HG02840 (cell line): ENCODE results near the gene SPO11.

Experiments
- ATAC-seq: cut with Tn5 transposase; IDR thresholded peaks from one replicate; pipeline ENCODE4 v1.9.1; 2021; ENCODE audit warnings: mild to moderate bottlenecking, moderate library complexity, moderate number of reproducible peaks; ENCODE audit not compliant: unreplicated experiment, low FRiP score

SPO11 gene

GRCh38 chr20:57309544-57310115 lies 20.0 kb upstream of the SPO11 start:
- no peak for ATAC-seq

DNA sequence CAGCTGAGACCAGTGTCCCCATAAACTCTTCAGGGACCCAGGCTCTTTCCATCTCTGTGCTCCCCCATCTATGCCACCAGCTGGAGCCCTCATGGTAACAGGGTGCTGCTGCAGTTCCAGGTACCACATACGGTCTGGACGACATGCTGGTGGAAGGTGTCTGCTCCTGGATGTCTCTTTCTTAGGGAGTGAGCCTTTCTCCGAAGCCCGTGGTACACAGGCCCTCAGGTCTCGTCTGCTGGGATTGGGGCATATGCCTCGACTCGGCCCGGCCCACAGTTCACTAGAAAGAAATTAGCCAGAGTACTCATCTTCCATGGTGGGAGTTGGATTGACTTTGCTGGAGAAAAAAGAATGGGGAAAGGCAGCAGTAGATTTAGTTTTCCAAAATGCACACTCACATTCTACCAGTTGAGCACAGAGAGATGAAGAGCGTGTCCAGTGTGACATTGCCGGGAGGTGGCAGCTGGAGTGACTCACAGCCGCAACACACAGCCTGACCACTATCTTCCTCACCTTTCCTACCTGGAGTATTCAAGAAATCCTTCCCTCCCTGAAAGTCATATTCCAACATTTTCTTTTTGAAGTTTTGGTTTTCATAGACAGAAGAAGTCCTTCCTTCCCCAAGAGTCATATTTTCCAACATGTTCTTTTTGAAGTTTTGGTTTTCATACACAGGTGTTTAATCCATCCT lies 18.6 kb upstream of the SPO11 start:
- no peak for ATAC-seq

GRCh38 chr20:57312138-57312537 lies 17.5 kb upstream of the SPO11 start:
- ATAC-seq = no peak

- no peak for ATAC-seq
These were observed 16.4 kb upstream of the SPO11 start for GRCh38 chr20:57313230-57313629.

GRCh38 chr20:57313951-57314350 lies 15.7 kb upstream of the SPO11 start:
- ATAC-seq = no peak

GRCh38 chr20:57315083-57315975 lies 14.3 kb upstream of the SPO11 start:
- no peak for ATAC-seq

- no peak for ATAC-seq
These were observed 13.6 kb upstream of the SPO11 start for GRCh38 chr20:57315976-57316480.

DNA sequence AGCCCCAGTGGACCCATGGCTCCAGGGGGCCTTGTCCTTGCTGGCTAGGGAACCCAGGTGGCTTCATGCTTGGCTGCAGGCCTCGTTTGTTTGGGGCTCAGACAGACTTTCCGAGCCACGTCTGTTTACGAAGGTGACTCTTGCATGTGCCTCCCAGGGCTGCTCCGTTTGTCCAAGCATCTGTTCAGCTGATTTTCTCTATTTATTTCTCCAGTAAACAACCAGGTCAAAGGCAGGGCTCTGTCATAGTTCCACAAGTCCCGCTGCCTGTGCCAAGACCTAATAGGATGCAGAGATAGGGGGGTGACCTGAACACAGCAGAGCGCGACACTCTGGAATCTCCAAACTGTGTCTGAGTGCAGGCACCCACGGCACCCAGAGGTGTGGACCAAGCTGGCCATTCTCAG lies 12.8 kb upstream of the SPO11 start:
- no peak for ATAC-seq

GRCh38 chr20:57317316-57317788 lies 12.3 kb upstream of the SPO11 start:
- ATAC-seq = no peak

DNA sequence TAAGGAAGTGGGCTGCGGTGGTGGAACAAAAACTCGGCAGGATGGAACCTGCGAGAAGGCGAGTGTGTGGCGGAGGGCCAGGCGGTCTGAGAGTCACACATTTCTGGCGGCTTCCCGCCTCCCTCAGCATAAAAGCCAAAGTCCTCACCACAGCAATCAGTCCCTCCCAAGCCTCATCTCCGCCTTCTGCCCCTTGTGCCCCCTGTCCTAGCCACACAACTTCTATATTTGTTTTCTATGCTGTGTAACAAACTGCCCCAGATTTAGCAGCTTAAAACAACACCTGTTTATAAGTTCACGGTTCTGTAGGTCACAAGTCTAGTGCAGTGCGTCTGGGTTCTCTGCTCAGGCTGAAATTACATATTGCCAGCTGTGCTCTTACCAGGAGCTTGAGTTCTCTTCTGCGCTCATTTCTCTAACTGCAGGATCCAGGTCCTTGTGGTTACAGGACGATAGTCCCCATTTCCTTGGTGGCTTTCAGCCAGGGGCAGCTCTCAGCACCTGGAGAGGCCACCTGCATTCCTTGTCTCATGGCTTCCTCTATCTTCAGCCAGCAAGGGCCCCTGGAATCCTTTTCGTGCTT lies 11.7 kb upstream of the SPO11 start:
- no peak for ATAC-seq

DNA sequence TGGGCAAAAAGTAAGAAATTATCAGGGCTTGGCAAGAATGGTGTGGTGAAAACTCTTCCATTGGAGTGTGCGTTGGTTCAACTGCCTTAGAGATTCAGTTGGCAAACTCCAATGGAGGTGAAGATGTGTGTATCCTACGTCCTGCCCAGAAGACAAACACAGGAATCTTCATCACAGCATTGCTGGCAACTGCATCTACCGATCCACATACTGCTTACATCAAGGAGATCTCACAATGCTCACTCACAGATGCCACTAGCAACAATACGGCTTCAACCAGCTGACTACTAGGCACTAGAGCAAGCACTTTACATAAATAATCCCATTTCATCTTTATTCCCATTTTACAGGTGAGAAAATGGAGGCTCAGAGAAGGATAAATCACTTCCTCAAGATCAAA lies 10.0 kb upstream of the SPO11 start:
- no peak for ATAC-seq

DNA sequence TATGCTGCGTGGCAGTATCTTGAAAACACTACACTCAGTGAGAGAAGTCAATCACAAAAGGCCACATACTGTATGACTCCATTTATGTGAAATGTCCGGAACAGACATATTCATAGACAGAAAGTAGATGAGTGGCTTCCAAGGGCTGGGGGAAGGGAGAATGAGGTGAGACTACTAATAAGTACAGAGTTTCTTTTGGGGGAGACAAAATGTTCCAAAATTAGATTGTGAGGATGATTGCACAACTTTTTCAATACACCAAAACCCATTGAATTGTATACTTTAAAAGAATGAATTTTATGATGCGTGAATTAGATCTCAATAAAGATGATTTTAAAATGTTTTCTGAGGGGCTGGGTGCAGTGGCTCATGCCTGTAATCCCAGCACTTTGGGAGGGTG lies 9.2 kb upstream of the SPO11 start:
- no peak for ATAC-seq

GRCh38 chr20:57321142-57321541 lies 8.5 kb upstream of the SPO11 start:
- no peak for ATAC-seq

- no peak for ATAC-seq
These were observed 7.1 kb upstream of the SPO11 start for GRCh38 chr20:57322476-57322875.

- ATAC-seq = no peak
These were observed 6.6 kb upstream of the SPO11 start for GRCh38 chr20:57323034-57323433.

DNA sequence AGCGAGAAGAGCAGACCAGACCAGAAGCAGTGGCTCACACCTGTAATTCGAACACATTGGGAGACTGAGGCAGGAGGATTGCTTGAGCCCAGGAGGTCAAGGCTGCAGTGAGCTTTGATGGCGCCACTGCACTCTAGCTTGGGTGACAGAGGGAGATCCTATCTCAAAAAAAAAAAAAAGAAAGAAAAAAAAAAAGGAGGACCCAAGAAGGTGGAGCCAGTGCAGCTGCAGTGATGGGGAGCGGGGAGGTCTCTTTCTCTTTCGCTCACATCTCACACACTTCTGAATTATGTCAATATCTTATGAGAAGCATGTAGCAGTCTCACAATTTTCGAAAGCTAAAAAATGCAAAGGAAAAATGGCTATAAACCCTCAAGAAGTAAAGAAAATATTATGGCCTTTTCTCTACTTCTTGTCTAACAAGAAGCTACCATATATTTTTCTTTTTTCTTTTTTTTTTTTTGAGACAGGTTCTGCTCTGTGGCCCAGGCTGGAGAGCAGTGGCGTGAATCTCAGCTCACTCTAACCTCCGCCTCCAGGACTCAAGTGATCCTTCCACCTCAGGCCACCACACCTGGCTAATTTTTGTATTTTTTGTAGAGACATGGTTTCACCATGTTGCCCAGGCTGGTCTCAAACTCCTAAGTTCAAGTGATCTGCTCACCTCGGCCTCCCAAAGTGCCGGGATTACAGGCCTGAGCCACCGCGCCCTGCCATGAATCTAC lies 3.8 kb upstream of the SPO11 start:
- no peak for ATAC-seq

GRCh38 chr20:57326667-57327455 lies 2.7 kb upstream of the SPO11 start:
- no peak for ATAC-seq

- no peak for ATAC-seq
These were observed 1.8 kb upstream of the SPO11 start for GRCh38 chr20:57327820-57328219.

DNA sequence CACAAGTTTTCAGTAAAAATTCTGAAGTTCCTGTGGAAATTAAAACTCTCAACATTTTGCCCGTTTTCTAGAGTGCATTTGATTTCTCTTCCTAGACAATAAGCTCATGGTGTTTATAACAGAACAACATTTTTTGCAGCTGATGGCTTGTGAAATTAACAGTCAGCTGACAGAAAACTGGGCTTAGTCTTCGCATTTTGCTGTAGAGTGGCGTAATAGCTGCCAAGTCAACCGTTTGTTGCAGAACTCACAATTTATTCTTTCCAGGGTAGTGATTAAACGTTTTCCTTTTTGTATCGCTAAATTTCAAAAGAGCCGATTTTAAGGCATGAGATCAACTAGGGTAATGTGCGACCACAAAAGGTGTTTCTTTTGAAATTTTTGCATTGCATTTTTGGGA lies 1.4 kb downstream of the SPO11 start:
- ATAC-seq = no peak
